Astrocyte of the spinal cord (primary cell): ENCODE data around the gene MOAP1.

Experiments used
- DNase-seq: peaks from one replicate; pipeline ENCODE4 v3.0.0; 2011; ENCODE audit warnings: low read depth, low spot score
- H3K4me3 ChIP-seq: 2 replicates; pipeline ENCODE4 v1.5.1; 2011; ENCODE audit warnings: low read depth, mild to moderate bottlenecking, low read length, moderate library complexity
- CTCF ChIP-seq: IDR thresholded peaks from 2 replicates; pipeline ENCODE4 v1.5.1; 2012; ENCODE audit warnings: low read depth, mild to moderate bottlenecking, low read length, inconsistent platforms
- in situ Hi-C: cut with HindIII; loops from 2 replicates; pipeline ENCODE4 v1.10.0; 2017; ENCODE audit warnings: low sequenced_read_pairs

Gene MOAP1

GRCh38 chr14:93223565-93223964 is 38.9 kb upstream of the MOAP1 start:
- no peak for TF ChIP-seq CTCF
- no peak overlapping the region for H3K4me3 ChIP-seq
- no peak for DNase-seq
- in situ Hi-C loops = no loop called here

- no peak for DNase-seq
- no peak for TF ChIP-seq CTCF
Observed at GRCh38 chr14:93220509-93220908, 35.8 kb upstream of the MOAP1 start.

DNA sequence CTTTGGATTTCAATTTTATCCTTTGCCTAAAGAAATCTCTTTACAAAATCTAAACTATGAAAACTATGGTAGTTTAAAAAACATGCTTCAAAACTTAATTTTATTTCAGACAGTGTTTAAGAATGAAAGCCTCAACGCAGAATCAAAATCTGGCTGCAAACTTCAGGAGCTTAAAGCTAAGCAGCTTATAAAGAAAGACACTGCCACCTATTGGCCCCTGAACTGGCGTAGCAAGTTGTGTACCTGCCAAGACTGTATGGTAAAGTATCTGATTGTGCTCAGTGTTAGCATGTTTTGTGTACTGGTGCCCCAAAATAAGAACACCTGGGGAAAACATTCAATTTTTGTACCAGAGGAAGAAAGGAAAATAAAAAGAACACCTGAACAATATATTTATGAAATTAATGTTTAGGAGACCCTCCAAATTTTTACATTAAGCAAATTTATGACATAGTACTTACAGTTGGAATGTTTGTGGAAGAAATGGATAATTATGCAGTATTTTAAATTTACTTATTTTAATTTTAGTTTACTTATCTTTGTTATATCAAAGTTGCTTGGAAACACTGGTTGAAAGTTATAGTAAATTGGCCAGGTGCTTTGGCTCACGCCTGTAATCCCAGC is 34.5 kb upstream of the MOAP1 start:
- peak; percentile 69 for DNase-seq
- no peak overlapping the region for H3K4me3 ChIP-seq
- in situ Hi-C loops = no loop called here
- TF ChIP-seq CTCF = peak; percentile 74

More at GRCh38 chr14:93220509-93220908, 35.8 kb upstream of the MOAP1 start:
- no peak overlapping the region for H3K4me3 ChIP-seq
- in situ Hi-C loops = no loop called here

DNA sequence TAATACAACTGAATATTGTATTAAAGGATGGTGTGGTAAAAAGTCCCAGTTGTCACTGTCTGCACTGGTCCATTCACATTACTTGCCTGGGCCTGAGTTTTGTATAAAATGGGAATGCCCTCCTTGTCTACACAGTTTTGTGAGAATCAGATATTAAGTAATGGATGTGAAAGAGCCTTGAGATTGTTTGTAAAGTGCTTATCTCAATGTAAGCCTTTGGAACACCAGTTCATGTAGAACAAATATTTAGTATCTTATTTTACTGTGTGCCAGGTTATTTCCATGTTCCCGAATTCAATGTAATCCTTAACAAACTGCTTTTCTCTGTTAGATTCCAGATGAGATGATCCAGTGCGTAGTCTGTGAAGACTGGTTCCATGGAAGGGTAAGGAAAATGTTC is 29.9 kb upstream of the MOAP1 start:
- DNase-seq = no peak
- TF ChIP-seq CTCF = no peak
- in situ Hi-C loops = no loop called here
- H3K4me3 ChIP-seq = no peak overlapping the region

GRCh38 chr14:93212432-93212831 is 27.7 kb upstream of the MOAP1 start:
- in situ Hi-C loops = no loop called here
- no peak overlapping the region for H3K4me3 ChIP-seq
- no peak for TF ChIP-seq CTCF
- DNase-seq = no peak

DNA sequence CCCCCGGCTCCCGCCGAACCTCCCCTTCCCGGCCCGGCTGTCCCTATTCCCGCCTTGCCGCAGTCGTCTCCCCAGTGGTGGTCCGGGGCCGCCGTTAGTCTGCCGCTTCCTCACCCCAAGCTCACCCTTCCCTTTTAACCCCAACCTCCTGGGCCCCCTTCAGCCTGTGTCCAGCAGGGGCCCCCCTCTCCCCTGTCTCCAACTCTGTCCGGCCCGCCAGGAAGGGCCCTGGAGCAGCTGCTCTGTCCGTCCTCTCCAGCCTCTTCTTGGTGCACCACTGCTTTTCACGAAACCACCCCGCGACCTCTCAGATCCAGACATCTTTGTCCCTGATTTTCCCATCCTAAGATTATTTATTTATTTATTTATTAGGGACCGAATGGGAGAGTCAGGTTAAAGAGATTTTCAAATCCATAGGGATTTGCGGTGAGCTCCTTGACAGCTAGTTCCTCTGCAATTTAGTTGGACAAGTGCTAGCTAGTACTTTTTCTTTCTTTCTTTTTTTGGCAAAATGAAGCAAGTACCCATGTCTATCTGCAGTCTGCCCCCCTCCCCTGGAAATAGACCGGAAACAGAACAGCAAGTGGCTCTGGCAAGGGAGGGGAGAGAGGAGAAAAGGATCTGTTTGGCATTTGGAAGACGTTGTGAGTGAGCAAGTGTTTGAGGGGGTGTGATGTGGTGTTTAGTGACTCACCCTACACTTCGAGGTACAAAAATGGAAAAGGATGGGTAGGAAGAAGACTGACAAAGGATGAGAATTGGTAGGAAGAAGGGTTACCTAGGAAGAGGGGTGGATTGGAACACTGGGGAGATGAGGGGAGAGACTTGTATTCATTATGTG is 23.0 kb upstream of the MOAP1 start:
- peak overlapping the region; percentile 94 for H3K4me3 ChIP-seq
- in situ Hi-C loops = no loop called here
- peak; percentile 66 for DNase-seq
- peak; percentile 59 for TF ChIP-seq CTCF
